Erythroblast (primary cell): Measurements from ENCODE around the gene GPC5.

Experiments used
- GATA1 ChIP-seq: IDR thresholded peaks from 2 replicates; pipeline ENCODE4 v1.6.1; 2011; ENCODE audit warnings: low read depth, mild to moderate bottlenecking, control low read depth, low read length, moderate library complexity
- POLR2A ChIP-seq: IDR thresholded peaks from 2 replicates; pipeline ENCODE4 v1.6.1; 2011; ENCODE audit warnings: mild to moderate bottlenecking, low read length

DNA sequence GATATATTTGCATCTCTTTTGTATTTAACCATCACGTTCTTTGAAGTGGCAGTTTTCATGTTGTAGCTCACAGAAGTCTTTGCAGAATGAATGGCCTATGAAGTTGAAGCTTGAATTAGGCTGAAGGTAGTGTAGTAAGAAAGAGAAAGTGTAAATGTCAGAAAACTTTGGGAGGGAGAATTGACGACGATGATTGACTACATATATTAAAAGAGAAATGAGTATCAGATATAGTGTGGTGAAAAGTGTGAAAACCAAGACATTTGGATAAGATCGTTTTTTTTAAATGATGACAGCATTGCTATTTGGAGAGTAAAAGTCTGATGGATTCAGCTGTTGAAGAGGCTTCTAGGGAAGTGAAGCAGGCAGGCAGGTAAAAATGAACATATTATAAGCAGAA lies 14.6 kb upstream of the GPC5 start:
- no peak for TF ChIP-seq POLR2A
- no peak for TF ChIP-seq GATA1
